Hepatocyte (in vitro differentiated cells): ENCODE data around the gene GFRA3. TPM values are rescaled to one million over a fixed set of nuclear protein-coding genes. Genes with fewer than 3 reads are reported as not detected.

Source experiments
- DNase-seq: peaks from one replicate; pipeline ENCODE4 v3.0.0-alpha.2; 2016; ENCODE audit warnings: low spot score
- H2AFZ ChIP-seq: fragments of 200-600 bp; sonication (generic); 2 replicates; pipeline ENCODE4 v1.6.0; 2016; ENCODE audit warnings: antibody characterized with exemption, mild to moderate bottlenecking
- H3K27ac ChIP-seq: fragments of 200-600 bp; sonication (generic); 2 replicates; pipeline ENCODE4 v1.5.1; 2016; ENCODE audit warnings: mild to moderate bottlenecking
- H3K27me3 ChIP-seq: fragments of 200-600 bp; sonication (generic); 2 replicates; pipeline ENCODE4 v1.6.1; 2016
- H3K36me3 ChIP-seq: fragments of 200-600 bp; sonication (generic); replicated peaks from 2 replicates; pipeline ENCODE4 v1.5.1; 2016; ENCODE audit warnings: low read depth; ENCODE audit not compliant: insufficient read depth
- H3K4me1 ChIP-seq: fragments of 200-600 bp; sonication (generic); 2 replicates; pipeline ENCODE4 v1.5.1; 2016; ENCODE audit warnings: mild to moderate bottlenecking, moderate library complexity; ENCODE audit not compliant: insufficient read depth
- H3K4me2 ChIP-seq: fragments of 200-600 bp; sonication (generic); 2 replicates; pipeline ENCODE4 v1.6.0; 2016
- H3K4me3 ChIP-seq: fragments of 200-600 bp; sonication (generic); 2 replicates; pipeline ENCODE4 v1.5.1; 2016; ENCODE audit warnings: mild to moderate bottlenecking
- H3K79me2 ChIP-seq: fragments of 200-600 bp; sonication (generic); 2 replicates; pipeline ENCODE4 v1.6.0; 2017; ENCODE audit warnings: mild to moderate bottlenecking
- H3K9me2 ChIP-seq: fragments of 200-600 bp; sonication (generic); replicated peaks from 2 replicates; pipeline ENCODE4 v1.6.0; 2017; ENCODE audit warnings: mild to moderate bottlenecking; ENCODE audit not compliant: insufficient read depth
- H3K9me3 ChIP-seq: fragments of 200-600 bp; sonication (generic); 2 replicates; pipeline ENCODE4 v1.5.1; 2016; ENCODE audit warnings: low read depth, mild to moderate bottlenecking
- H4K20me1 ChIP-seq: fragments of 200-600 bp; sonication (generic); 2 replicates; pipeline ENCODE4 v1.6.0; 2016; ENCODE audit warnings: mild to moderate bottlenecking; ENCODE audit not compliant: insufficient read depth, poor library complexity, severe bottlenecking
- CTCF ChIP-seq: fragments of 200-600 bp; sonication (generic); IDR thresholded peaks from 2 replicates; pipeline ENCODE4 v1.5.1; 2016; ENCODE audit warnings: antibody characterized with exemption, mild to moderate bottlenecking; ENCODE audit not compliant: poor library complexity
- EZH2 ChIP-seq: fragments of 200-600 bp; sonication (generic); IDR thresholded peaks from 2 replicates; pipeline ENCODE4 v1.6.1; 2016; ENCODE audit warnings: antibody characterized with exemption, mild to moderate bottlenecking, borderline replicate concordance
- EZH2phosphoT487 ChIP-seq: fragments of 200-600 bp; sonication (generic); IDR thresholded peaks from one replicate; pipeline ENCODE4 v1.6.1; 2018; ENCODE audit warnings: antibody characterized with exemption, mild to moderate bottlenecking, low read depth, moderate library complexity; ENCODE audit not compliant: unreplicated experiment, severe bottlenecking
- WGBS: methylation state at CpG from one replicate; pipeline ENCODE4 v1.1.6; 2016; ENCODE audit warnings: low lambda C conversion rate; ENCODE audit errors: missing lambda C conversion rate; 5-methylcytosine and 5-hydroxymethylcytosine counted together
- polyA plus RNA-seq: library from polyadenylated mRNA; unstranded; fragments of >200 nt; fragmentation: Nextera tagmentation; extraction: Ambion mirVana; gene quantifications from 2 replicates; pipeline ENCODE4 v1.2.1, GENCODE V29; 2016
- total RNA-seq: library from RNA; depleted of rRNA; stranded (reverse); fragments of >200 nt; gene quantifications from 2 replicates; pipeline ENCODE4 v1.2.3, GENCODE V29; 2014

Gene GFRA3
- total and polyA plus RNA-seq, 2 experiments from 2014 or later = 2.2 to 3.2 TPM

- no peaks in the 10 kb centered on the region for H4K20me1 ChIP-seq
- TF ChIP-seq CTCF (no peak), EZH2phosphoT487 (no peak), EZH2 (no peak)
- peaks cover 62% of the 10 kb centered on the region for H3K79me2 ChIP-seq
- H3K27me3 ChIP-seq = no peaks in the 10 kb centered on the region
- H3K4me3 ChIP-seq = no peak overlapping the region
- H3K9me2 ChIP-seq = no peaks in the 10 kb centered on the region
- DNase-seq = no peak
- H3K4me1 ChIP-seq = no peaks in the 10 kb centered on the region
- 97% methylated on average over 3 of the region's 3 CpGs for WGBS
- H3K36me3 ChIP-seq = no peaks in the 10 kb centered on the region
- H2AFZ ChIP-seq = no peak overlapping the region
- no peaks in the 10 kb centered on the region for H3K9me3 ChIP-seq
- H3K4me2 ChIP-seq = no peak overlapping the region
- H3K27ac ChIP-seq = no peak overlapping the region
These were observed 63.4 kb downstream of the GFRA3 start for GRCh38 chr5:138210985-138211384.

Other genes with a start within 250 kb of the GFRA3 start
- gene FAM13B, start 241.5 kb downstream of the GFRA3 start, total RNA-seq = 19.6 and 22.7 TPM in 2 replicates
- gene FAM13B, start 241.5 kb downstream of the GFRA3 start, polyA plus RNA-seq = 8.1 and 9.4 TPM in 2 replicates
- not detected in 2 replicates for gene WNT8A, start 190.6 kb downstream of the GFRA3 start, total RNA-seq
- gene WNT8A, start 190.6 kb downstream of the GFRA3 start, polyA plus RNA-seq = not detected in 2 replicates
- gene NME5, start 135.2 kb downstream of the GFRA3 start, total RNA-seq = 2.2 and 2.3 TPM in 2 replicates
- 1.8 and 2.6 TPM in 2 replicates for gene NME5, start 135.2 kb downstream of the GFRA3 start, polyA plus RNA-seq
- gene BRD8, start 96.0 kb downstream of the GFRA3 start, total RNA-seq = 39.2 and 50.9 TPM in 2 replicates
- 50.7 and 53.0 TPM in 2 replicates for gene BRD8, start 96.0 kb downstream of the GFRA3 start, polyA plus RNA-seq
- gene KIF20A, start 95.5 kb downstream of the GFRA3 start, total RNA-seq = 12.0 and 12.3 TPM in 2 replicates
- 9.0 and 10.5 TPM in 2 replicates for gene KIF20A, start 95.5 kb downstream of the GFRA3 start, polyA plus RNA-seq
- gene CDC23, start 61.3 kb downstream of the GFRA3 start, total RNA-seq = 32.3 and 33.2 TPM in 2 replicates
- 31.0 and 35.0 TPM in 2 replicates for gene CDC23, start 61.3 kb downstream of the GFRA3 start, polyA plus RNA-seq
- 2.3 and 3.7 TPM in 2 replicates for gene CDC25C, start 57.2 kb upstream of the GFRA3 start, total RNA-seq
- gene CDC25C, start 57.2 kb upstream of the GFRA3 start, polyA plus RNA-seq = 1.6 and 3.1 TPM in 2 replicates
- 33.6 and 33.7 TPM in 2 replicates for gene FAM53C, start 63.6 kb upstream of the GFRA3 start, total RNA-seq
- 27.4 and 31.0 TPM in 2 replicates for gene FAM53C, start 63.6 kb upstream of the GFRA3 start, polyA plus RNA-seq
- 56.6 and 67.8 TPM in 2 replicates for gene KDM3B, start 78.1 kb upstream of the GFRA3 start, total RNA-seq
- 19.0 and 22.1 TPM in 2 replicates for gene KDM3B, start 78.1 kb upstream of the GFRA3 start, polyA plus RNA-seq
- gene REEP2, start 164.4 kb upstream of the GFRA3 start, total RNA-seq = 0.67 and 3.2 TPM in 2 replicates
- 0.66 and 1.9 TPM in 2 replicates for gene REEP2, start 164.4 kb upstream of the GFRA3 start, polyA plus RNA-seq
- gene EGR1, start 190.9 kb upstream of the GFRA3 start, total RNA-seq = 64.2 and 95.4 TPM in 2 replicates
- 336 and 434 TPM in 2 replicates for gene EGR1, start 190.9 kb upstream of the GFRA3 start, polyA plus RNA-seq